Testis (tissue), 3 donors: ENCODE results near the gene SESTD1. TPM values are rescaled to one million over a fixed set of nuclear protein-coding genes. Genes with fewer than 3 reads are reported as not detected.

Source experiments
- DNase-seq: peaks from one replicate; pipeline ENCODE4 v3.0.0-alpha.2; 2019
- H3K27ac ChIP-seq, 2 donors: fragments of 200-600 bp; sonication (generic); one replicate each; pipeline ENCODE4 v1.5.1; 2019
- H3K27me3 ChIP-seq: fragments of 200-600 bp; sonication (generic); one replicate; pipeline ENCODE4 v1.5.1; 2019
- H3K36me3 ChIP-seq: fragments of 200-600 bp; sonication (generic); one replicate; pipeline ENCODE4 v1.5.1; 2017; ENCODE audit warnings: low read depth; ENCODE audit errors: missing control alignments
- H3K4me1 ChIP-seq: fragments of 200-600 bp; sonication (generic); one replicate; pipeline ENCODE4 v1.5.1; 2019
- H3K4me3 ChIP-seq, 2 donors: fragments of 200-600 bp; sonication (generic); one replicate each; pipeline ENCODE4 v1.5.1; 2017 to 2019
- H3K9me3 ChIP-seq: fragments of 200-600 bp; sonication (generic); one replicate; pipeline ENCODE4 v1.5.1; 2017
- CTCF ChIP-seq, 3 experiments: fragments of 450-650 bp in 2 of 3; fragments of 200-600 bp in 1 of 3; sonication (generic) in 1 of 3; IDR thresholded peaks; one replicate each; pipeline ENCODE4 v1.5.1; 2016 to 2019; ENCODE audit warnings: antibody characterized with exemption in 3 of 3, mild to moderate bottlenecking in 2 of 3, moderate library complexity in 1 of 3
- POLR2A ChIP-seq: fragments of 450-650 bp; IDR thresholded peaks from one replicate; pipeline ENCODE4 v1.6.1; 2017; ENCODE audit warnings: antibody characterized with exemption, mild to moderate bottlenecking, moderate library complexity
- WGBS, 2 donors: methylation state at CpG; one replicate each; pipeline ENCODE4 v1.1.5; 2018; 5-methylcytosine and 5-hydroxymethylcytosine counted together
- intact Hi-C: fragments of 100-400 bp; cut with DNase I; formaldehyde crosslinking; loops from one replicate; pipeline ENCODE4 v1.15.1; 2023; ENCODE audit warnings: low total_unique reads
- polyA plus RNA-seq: library from polyadenylated mRNA; stranded (reverse); fragments of 350-450 nt; fragmentation: Illumina TruSeq; extraction: RNeasy Lipid Tissue Mini Kit (QIAGEN cat#74804); gene quantifications from one replicate; pipeline ENCODE4 v1.2.3, GENCODE V29; 2014; ENCODE audit warnings: low read depth, low replicate concordance; ENCODE audit not compliant: insufficient read depth
- total RNA-seq, 2 donors: library from RNA; depleted of rRNA; stranded (reverse); fragments of >200 nt; gene quantifications; one replicate each; pipeline ENCODE4 v1.2.3, GENCODE V29; 2016

SESTD1 gene
- total and polyA plus RNA-seq, 3 donors from 2014 or later: 50.0 to 94.5 (median 56.1) TPM

GRCh38 chr2:179270689-179271088 lies 6.1 kb upstream of the SESTD1 start:
- Histone ChIP-seq H3K27me3 (no peaks in the 10 kb centered on the region), H3K4me1 (peaks cover 21% of the 10 kb centered on the region), H3K36me3 (no peaks in the 10 kb centered on the region), H3K4me3 (no peak overlapping the region), H3K27ac (peak overlapping the region in 1 of 2 donors; percentile 16), H3K9me3 (no peaks in the 10 kb centered on the region)
- DNase-seq: no peak
- WGBS, 2 donors: 85 to 96% methylated on average over 2 of the region's 2 CpGs
- no peak for TF ChIP-seq POLR2A
- TF ChIP-seq CTCF (IDR thresholded peaks at IDR 0.05): no peak
- intact Hi-C loops: no loop called here

GRCh38 chr2:179268277-179268925 lies 3.8 kb upstream of the SESTD1 start:
- no peak for DNase-seq
- Histone ChIP-seq H3K4me1 (peaks cover 6% of the 10 kb centered on the region), H3K4me3 (no peak overlapping the region), H3K27ac (no peak overlapping the region), H3K9me3 (no peaks in the 10 kb centered on the region), H3K27me3 (no peaks in the 10 kb centered on the region), H3K36me3 (no peaks in the 10 kb centered on the region)
- TF ChIP-seq CTCF (IDR thresholded peaks at IDR 0.05) (no peak), POLR2A (no peak)
- intact Hi-C loops: no loop called here
- WGBS, 2 donors: 54 to 58% methylated on average over 1 of the region's 1 CpG

- intact Hi-C loops: no loop called here
- Histone ChIP-seq H3K27me3 (no peaks in the 10 kb centered on the region), H3K36me3 (no peaks in the 10 kb centered on the region), H3K4me3 (no peak overlapping the region), H3K27ac (peak overlapping the region in 1 of 2 donors; percentile 9), H3K9me3 (no peaks in the 10 kb centered on the region), H3K4me1 (peaks cover 14% of the 10 kb centered on the region)
- WGBS, 2 donors: 67 to 71% methylated on average over 4 of the region's 4 CpGs
- TF ChIP-seq POLR2A: no peak
- TF ChIP-seq CTCF (IDR thresholded peaks at IDR 0.05): no peak
- no peak for DNase-seq
These were observed 1.6 kb upstream of the SESTD1 start for GRCh38 chr2:179266271-179266670.

- Histone ChIP-seq H3K4me1 (peaks cover 14% of the 10 kb centered on the region), H3K36me3 (no peaks in the 10 kb centered on the region), H3K27me3 (no peaks in the 10 kb centered on the region), H3K4me3 (peak overlapping the region; percentile 88 to 90), H3K27ac (peak overlapping the region; percentile 73 to 93), H3K9me3 (no peaks in the 10 kb centered on the region)
- 32 to 43% methylated on average over 5 of the region's 5 CpGs for WGBS, 2 donors
- intact Hi-C loops: no loop called here
- no peak for DNase-seq
- TF ChIP-seq POLR2A: no peak
- no peak for TF ChIP-seq CTCF (IDR thresholded peaks at IDR 0.05)
These were observed 464 bp upstream of the SESTD1 start for GRCh38 chr2:179265082-179265510.
